GM23248 (cell line): ENCODE results near the gene SLC36A3. TPM values are rescaled to one million over a fixed set of nuclear protein-coding genes. Genes with fewer than 3 reads are reported as not detected.

ENCODE experiments used
- DNase-seq: peaks from one replicate; pipeline ENCODE4 v3.0.0-alpha.2; 2015
- H2AFZ ChIP-seq: fragments of 200-600 bp; sonication (generic); 2 replicates; pipeline ENCODE4 v1.6.1; 2016; ENCODE audit warnings: antibody characterized with exemption
- H3F3A ChIP-seq: fragments of 200-600 bp; sonication (generic); 2 replicates; pipeline ENCODE4 v1.6.1; 2016; ENCODE audit warnings: mild to moderate bottlenecking, antibody characterized with exemption, mixed run types; ENCODE audit not compliant: insufficient read depth
- H3K27ac ChIP-seq: fragments of 200-600 bp; sonication (generic); 2 replicates; pipeline ENCODE4 v1.5.1; 2016; ENCODE audit warnings: mild to moderate bottlenecking
- H3K27me3 ChIP-seq: fragments of 200-600 bp; sonication (generic); replicated peaks from 2 replicates; pipeline ENCODE4 v1.6.1; 2016; ENCODE audit warnings: mild to moderate bottlenecking; ENCODE audit not compliant: insufficient read depth
- H3K36me3 ChIP-seq: fragments of 200-600 bp; sonication (generic); 2 replicates; pipeline ENCODE4 v1.6.1; 2016; ENCODE audit warnings: low read depth, mild to moderate bottlenecking
- H3K4me1 ChIP-seq: fragments of 200-600 bp; sonication (generic); 2 replicates; pipeline ENCODE4 v1.6.1; 2016; ENCODE audit warnings: mild to moderate bottlenecking; ENCODE audit not compliant: insufficient read depth
- H3K4me2 ChIP-seq: fragments of 200-600 bp; sonication (generic); one replicate; pipeline ENCODE4 v1.6.1; 2016; ENCODE audit warnings: mild to moderate bottlenecking; ENCODE audit not compliant: unreplicated experiment
- H3K4me3 ChIP-seq: fragments of 200-600 bp; sonication (generic); 2 replicates; pipeline ENCODE4 v1.5.1; 2016; ENCODE audit warnings: mild to moderate bottlenecking
- H3K79me2 ChIP-seq: fragments of 200-600 bp; sonication (generic); 2 replicates; pipeline ENCODE4 v1.6.1; 2016; ENCODE audit warnings: mild to moderate bottlenecking; ENCODE audit not compliant: insufficient read depth
- H3K9ac ChIP-seq: fragments of 200-600 bp; sonication (generic); 2 replicates; pipeline ENCODE4 v1.6.1; 2016; ENCODE audit warnings: mild to moderate bottlenecking
- H3K9me2 ChIP-seq: fragments of 200-600 bp; sonication (generic); 2 replicates; pipeline ENCODE4 v1.6.1; 2016; ENCODE audit warnings: mixed run types, mild to moderate bottlenecking, moderate library complexity; ENCODE audit not compliant: insufficient read depth
- H3K9me3 ChIP-seq: fragments of 200-600 bp; sonication (generic); one replicate; pipeline ENCODE4 v1.6.1; 2017; ENCODE audit warnings: low read depth
- H4K20me1 ChIP-seq: fragments of 200-600 bp; sonication (generic); 2 replicates; pipeline ENCODE4 v1.6.0; 2016; ENCODE audit not compliant: insufficient read depth
- EZH2 ChIP-seq: fragments of 200-600 bp; sonication (generic); IDR thresholded peaks from 2 replicates; pipeline ENCODE4 v1.6.1; 2018; ENCODE audit warnings: antibody characterized with exemption, mild to moderate bottlenecking; ENCODE audit not compliant: insufficient read depth, poor library complexity, severe bottlenecking
- EZH2phosphoT487 ChIP-seq: fragments of 200-600 bp; sonication (generic); IDR thresholded peaks from 2 replicates; pipeline ENCODE4 v1.6.1; 2018; ENCODE audit warnings: antibody characterized with exemption, moderate library complexity, mild to moderate bottlenecking, low read depth; ENCODE audit not compliant: insufficient read depth
- WGBS, 2 experiments: methylation state at CpG; one replicate each; pipeline ENCODE4 v1.1.6; 2015 to 2017; ENCODE audit warnings: low lambda C conversion rate in 2 of 2, low coverage in 1 of 2; ENCODE audit errors: missing lambda C conversion rate in 2 of 2; 5-methylcytosine and 5-hydroxymethylcytosine counted together
- in situ Hi-C: fragments of 300-500 bp; cut with MboI; formaldehyde crosslinking; loops from 2 replicates; pipeline ENCODE4 v1.15.0; 2020
- polyA plus RNA-seq: library from polyadenylated mRNA; unstranded; fragments of >200 nt; fragmentation: Nextera tagmentation; extraction: Ambion mirVana; gene quantifications from 2 replicates; pipeline ENCODE4 v1.2.1, GENCODE V29; 2016
- total RNA-seq: library from RNA; depleted of rRNA; stranded (reverse); fragments of >200 nt; shearing (Covaris generic); gene quantifications from 2 replicates; pipeline ENCODE4 v1.2.3, GENCODE V29; 2014

The SLC36A3 gene
- total and polyA plus RNA-seq, 2 experiments from 2014 or later: not detected

- no peak overlapping the region for H3K4me2 ChIP-seq
- no peaks in the 10 kb centered on the region for H3K79me2 ChIP-seq
- H3K9ac ChIP-seq: no peak overlapping the region
- no peak overlapping the region for H3K27ac ChIP-seq
- H3K4me3 ChIP-seq: no peak overlapping the region
- H3K9me2 ChIP-seq: no peaks in the 10 kb centered on the region
- WGBS, 2 experiments: 31 to 42% methylated on average over 4 of the region's 4 CpGs
- H3K27me3 ChIP-seq: no peaks in the 10 kb centered on the region; the same call in 1 of the 2 replicates
- DNase-seq: no peak
- H4K20me1 ChIP-seq: no peaks in the 10 kb centered on the region
- no peaks in the 10 kb centered on the region for H3K36me3 ChIP-seq
- no peaks in the 10 kb centered on the region for H3K9me3 ChIP-seq
- TF ChIP-seq EZH2phosphoT487 (no peak), EZH2 (no peak)
- no peaks in the 10 kb centered on the region for H3K4me1 ChIP-seq
- no peaks in the 10 kb centered on the region for H3F3A ChIP-seq
- H2AFZ ChIP-seq: no peak overlapping the region
- in situ Hi-C loops: no loop called here
Measured at GRCh38 chr5:151293624-151294023, 9.9 kb downstream of the SLC36A3 start.

GRCh38 chr5:151288180-151288579, 15.4 kb downstream of the SLC36A3 start:
- H2AFZ ChIP-seq: no peak overlapping the region

GRCh38 chr5:151286246-151286645, 17.3 kb downstream of the SLC36A3 start:
- Histone ChIP-seq H3K9ac (no peak overlapping the region), H3K4me3 (no peak overlapping the region), H3K27ac (no peak overlapping the region), H3K4me1 (no peaks in the 10 kb centered on the region), H3K79me2 (no peaks in the 10 kb centered on the region), H2AFZ (no peak overlapping the region), H3K9me2 (no peaks in the 10 kb centered on the region), H3K36me3 (no peaks in the 10 kb centered on the region), H4K20me1 (no peaks in the 10 kb centered on the region), H3K27me3 (0 out of 2 replicates have a peak, but pooled peaks cover 3% of the 10 kb centered on the region), H3K4me2 (no peak overlapping the region), H3K9me3 (no peaks in the 10 kb centered on the region), H3F3A (no peaks in the 10 kb centered on the region)
- no peak for DNase-seq
- in situ Hi-C loops: no loop called here
- WGBS, 2 experiments: 16 to 17% methylated on average over 1 of the region's 1 CpG
- TF ChIP-seq EZH2 (no peak), EZH2phosphoT487 (no peak)

More at GRCh38 chr5:151288180-151288579, 15.4 kb downstream of the SLC36A3 start:
- H3K9ac ChIP-seq: no peak overlapping the region
- TF ChIP-seq EZH2phosphoT487 (no peak), EZH2 (no peak)
- H3F3A ChIP-seq: no peaks in the 10 kb centered on the region
- no peak overlapping the region for H3K27ac ChIP-seq
- no peaks in the 10 kb centered on the region for H4K20me1 ChIP-seq
- in situ Hi-C loops: no loop called here
- no peak overlapping the region for H3K4me3 ChIP-seq
- no peaks in the 10 kb centered on the region for H3K79me2 ChIP-seq
- 25 to 35% methylated on average over 2 of the region's 2 CpGs for WGBS, 2 experiments
- peaks cover 3% of the 10 kb centered on the region; the same call in 1 of the 2 replicates for H3K27me3 ChIP-seq
- no peak overlapping the region for H3K4me2 ChIP-seq
- no peaks in the 10 kb centered on the region for H3K9me2 ChIP-seq
- H3K9me3 ChIP-seq: no peaks in the 10 kb centered on the region
- no peaks in the 10 kb centered on the region for H3K36me3 ChIP-seq
- DNase-seq: no peak
- H3K4me1 ChIP-seq: no peaks in the 10 kb centered on the region

- no peak overlapping the region for H3K27ac ChIP-seq
Measured at GRCh38 chr5:151285683-151286082, 17.9 kb downstream of the SLC36A3 start.

More at GRCh38 chr5:151285683-151286082, 17.9 kb downstream of the SLC36A3 start:
- H3F3A ChIP-seq: no peaks in the 10 kb centered on the region
- no peaks in the 10 kb centered on the region for H3K4me1 ChIP-seq
- no peak overlapping the region for H3K4me2 ChIP-seq
- 41 to 51% methylated on average over 5 of the region's 5 CpGs for WGBS, 2 experiments
- DNase-seq: no peak
- H3K79me2 ChIP-seq: no peaks in the 10 kb centered on the region
- H3K9me2 ChIP-seq: no peaks in the 10 kb centered on the region
- no peaks in the 10 kb centered on the region for H4K20me1 ChIP-seq
- in situ Hi-C loops: no loop called here
- 0 out of 2 replicates have a peak, but pooled peaks cover 3% of the 10 kb centered on the region for H3K27me3 ChIP-seq
- no peaks in the 10 kb centered on the region for H3K9me3 ChIP-seq
- H3K36me3 ChIP-seq: no peaks in the 10 kb centered on the region
- no peak overlapping the region for H3K4me3 ChIP-seq
- no peak overlapping the region for H2AFZ ChIP-seq
- H3K9ac ChIP-seq: no peak overlapping the region
- no peak for TF ChIP-seq EZH2
- no peak for TF ChIP-seq EZH2phosphoT487
